Suprapubic skin (tissue), 4 donors: ENCODE results near the gene SOCS1.
"Not testable (repeated sequence)": the region's sequence is repeated elsewhere in the genome, so short reads cannot be mapped to it uniquely, and the experiment has no call there.

Experiments
- EP300 ChIP-seq: sonication (generic); formaldehyde crosslinking; IDR thresholded peaks from one replicate; pipeline ENCODE4 v1.6.1; 2017; ENCODE audit warnings: antibody characterized with exemption
- POLR2A ChIP-seq, 2 donors: fragments of 450-650 bp; IDR thresholded peaks; one replicate each; pipeline ENCODE4 v1.6.1; 2017; ENCODE audit warnings: antibody characterized with exemption in 2 of 2, mild to moderate bottlenecking in 2 of 2, moderate library complexity in 2 of 2
- POLR2AphosphoS5 ChIP-seq, 3 donors: sonication (generic); formaldehyde crosslinking; IDR thresholded peaks; one replicate each; pipeline ENCODE4 v1.6.1; 2017; ENCODE audit warnings: antibody characterized with exemption in 3 of 3
- TF ChIP-seq, protein P1 (sequence below), 2 donors: fragments of 200-600 bp in 1 of 2; fragments of 450-650 bp in 1 of 2; sonication (generic) in 1 of 2; IDR thresholded peaks; one replicate each; pipeline ENCODE4 v1.5.1; 2016 to 2019; ENCODE audit warnings: antibody characterized with exemption in 2 of 2, mild to moderate bottlenecking in 1 of 2, moderate library complexity in 1 of 2

- TF ChIP-seq POLR2AphosphoS5 (IDR thresholded peaks at IDR 0.05); POLR2A (IDR thresholded peaks at IDR 0.05); EP300: not testable (repeated sequence)
- TF ChIP-seq, protein P1, sequence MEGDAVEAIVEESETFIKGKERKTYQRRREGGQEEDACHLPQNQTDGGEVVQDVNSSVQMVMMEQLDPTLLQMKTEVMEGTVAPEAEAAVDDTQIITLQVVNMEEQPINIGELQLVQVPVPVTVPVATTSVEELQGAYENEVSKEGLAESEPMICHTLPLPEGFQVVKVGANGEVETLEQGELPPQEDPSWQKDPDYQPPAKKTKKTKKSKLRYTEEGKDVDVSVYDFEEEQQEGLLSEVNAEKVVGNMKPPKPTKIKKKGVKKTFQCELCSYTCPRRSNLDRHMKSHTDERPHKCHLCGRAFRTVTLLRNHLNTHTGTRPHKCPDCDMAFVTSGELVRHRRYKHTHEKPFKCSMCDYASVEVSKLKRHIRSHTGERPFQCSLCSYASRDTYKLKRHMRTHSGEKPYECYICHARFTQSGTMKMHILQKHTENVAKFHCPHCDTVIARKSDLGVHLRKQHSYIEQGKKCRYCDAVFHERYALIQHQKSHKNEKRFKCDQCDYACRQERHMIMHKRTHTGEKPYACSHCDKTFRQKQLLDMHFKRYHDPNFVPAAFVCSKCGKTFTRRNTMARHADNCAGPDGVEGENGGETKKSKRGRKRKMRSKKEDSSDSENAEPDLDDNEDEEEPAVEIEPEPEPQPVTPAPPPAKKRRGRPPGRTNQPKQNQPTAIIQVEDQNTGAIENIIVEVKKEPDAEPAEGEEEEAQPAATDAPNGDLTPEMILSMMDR (IDR thresholded peaks at IDR 0.05): not testable (repeated sequence)
Measured at GRCh38 chr16:11220507-11220906, 35.5 kb downstream of the SOCS1 start.
